Stimulated activated CD8-positive, alpha-beta memory T cell treated with anti-CD3 and anti-CD28 coated beads, Interleukin-7, amount 100 ng/mL, for 48 hours (primary cell): ENCODE measurements around the gene ADAMTSL2.

Experiments used
- DNase-seq, 2 donors: peaks; one replicate each; pipeline ENCODE4 v3.0.0-alpha.2; 2020; ENCODE audit warnings: low read depth in 1 of 2; ENCODE audit errors: extremely low read depth in 1 of 2

ADAMTSL2 gene

GRCh38 chr9:133534346-133535291 lies at the start of gene ADAMTSL2:
Gene ADAMTSL2, plus strand, starts transcription at chr9:133534704. Its CDS starts 2,009 bp downstream, at chr9:133536713.
- no peak for DNase-seq

GRCh38 chr9:133485531-133486260 lies 48.8 kb upstream of the ADAMTSL2 start:
- no peak for DNase-seq

- DNase-seq = no peak
Observed at GRCh38 chr9:133487331-133487725, 47.2 kb upstream of the ADAMTSL2 start.

GRCh38 chr9:133488686-133489252 lies 45.7 kb upstream of the ADAMTSL2 start:
- no peak for DNase-seq

- DNase-seq = no peak
Observed at GRCh38 chr9:133489253-133490190, 45.0 kb upstream of the ADAMTSL2 start.

DNA sequence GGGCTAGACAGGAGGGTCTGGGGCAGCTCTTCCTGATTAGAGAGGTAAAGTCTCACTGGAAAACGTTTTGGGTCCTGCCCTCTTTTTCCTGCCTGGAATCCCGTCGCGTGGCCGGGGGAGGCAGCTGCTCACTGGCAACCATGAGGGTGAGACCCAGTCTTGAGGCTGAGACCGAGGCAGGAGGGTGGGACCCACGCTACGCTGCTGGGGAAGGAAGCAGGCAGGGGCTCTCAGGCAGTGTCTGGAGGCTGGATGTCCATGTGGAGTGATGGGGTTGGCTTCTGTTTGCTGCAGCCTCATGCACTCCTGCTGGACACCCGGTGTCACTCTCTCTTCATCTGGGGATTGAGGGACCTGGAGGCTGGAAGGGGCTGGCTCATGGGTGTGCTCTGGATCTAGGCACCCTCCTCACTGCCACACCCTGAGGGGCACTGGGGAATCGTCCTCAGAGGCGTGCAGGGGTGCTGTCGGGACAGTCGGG lies 44.3 kb upstream of the ADAMTSL2 start:
- DNase-seq = no peak

GRCh38 chr9:133490865-133491655 lies 43.4 kb upstream of the ADAMTSL2 start:
- no peak for DNase-seq

DNA sequence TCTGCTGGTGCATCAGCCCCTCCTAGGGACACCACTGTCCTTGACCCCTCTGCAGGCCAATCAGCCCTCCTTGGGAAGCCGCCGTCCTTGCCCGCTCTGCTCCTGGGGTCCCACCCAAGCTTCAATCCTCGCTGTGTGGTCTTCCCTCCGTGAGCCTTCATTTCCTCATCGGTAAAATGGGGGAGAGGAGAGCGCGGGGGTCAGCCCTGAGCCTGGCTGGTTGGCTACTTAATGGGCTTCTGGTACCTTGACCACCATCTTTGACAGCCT lies 42.9 kb upstream of the ADAMTSL2 start:
- DNase-seq = no peak

DNA sequence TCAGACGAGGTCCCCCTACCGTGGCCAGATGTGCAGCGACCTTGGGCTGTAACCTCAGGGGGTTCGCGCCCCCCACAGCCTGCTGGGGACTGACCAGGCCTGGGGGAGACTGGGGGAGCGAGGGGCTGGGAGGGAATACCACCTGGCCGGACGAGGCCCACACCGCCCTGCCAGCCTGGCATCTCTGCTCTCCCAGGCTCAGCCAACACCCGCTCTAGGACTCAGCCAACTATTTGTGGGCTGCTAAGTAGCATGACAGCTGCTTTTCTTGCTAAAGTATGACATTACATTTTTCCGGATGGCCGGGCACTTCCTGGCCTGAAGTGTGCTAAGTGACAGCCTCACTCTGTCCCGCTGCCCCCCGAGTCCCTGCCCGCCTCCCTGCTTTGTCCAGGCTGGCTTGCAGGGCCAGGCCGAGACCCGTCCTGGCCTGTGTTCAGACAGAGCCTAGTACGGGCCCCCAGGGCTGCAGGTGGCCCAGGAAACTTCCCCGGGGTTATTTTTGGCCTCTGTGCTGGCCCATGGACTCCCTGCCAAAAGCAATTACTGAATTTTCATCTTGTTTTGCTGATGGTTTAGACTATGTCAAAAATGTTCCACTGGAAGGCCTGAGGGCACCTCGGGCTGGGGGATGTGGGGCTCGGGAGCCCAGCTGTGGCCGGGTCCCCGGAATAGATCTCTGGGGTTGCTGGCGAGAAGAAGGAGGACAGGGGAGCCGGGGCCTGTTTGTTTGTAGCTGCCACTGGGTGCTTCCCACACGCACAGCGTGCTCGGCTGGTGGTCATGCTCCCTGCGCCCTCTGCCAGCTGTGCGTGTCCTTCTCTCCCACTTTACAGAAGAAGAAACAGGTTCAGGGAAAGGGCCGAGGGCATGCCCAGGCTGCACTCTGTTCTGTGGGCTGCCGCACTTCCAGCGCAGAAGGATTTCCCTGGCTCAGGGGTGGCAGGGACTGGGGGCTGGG lies 42.2 kb upstream of the ADAMTSL2 start:
- DNase-seq = no peak

- no peak for DNase-seq
Observed at GRCh38 chr9:133493428-133493827, 41.1 kb upstream of the ADAMTSL2 start.

DNA sequence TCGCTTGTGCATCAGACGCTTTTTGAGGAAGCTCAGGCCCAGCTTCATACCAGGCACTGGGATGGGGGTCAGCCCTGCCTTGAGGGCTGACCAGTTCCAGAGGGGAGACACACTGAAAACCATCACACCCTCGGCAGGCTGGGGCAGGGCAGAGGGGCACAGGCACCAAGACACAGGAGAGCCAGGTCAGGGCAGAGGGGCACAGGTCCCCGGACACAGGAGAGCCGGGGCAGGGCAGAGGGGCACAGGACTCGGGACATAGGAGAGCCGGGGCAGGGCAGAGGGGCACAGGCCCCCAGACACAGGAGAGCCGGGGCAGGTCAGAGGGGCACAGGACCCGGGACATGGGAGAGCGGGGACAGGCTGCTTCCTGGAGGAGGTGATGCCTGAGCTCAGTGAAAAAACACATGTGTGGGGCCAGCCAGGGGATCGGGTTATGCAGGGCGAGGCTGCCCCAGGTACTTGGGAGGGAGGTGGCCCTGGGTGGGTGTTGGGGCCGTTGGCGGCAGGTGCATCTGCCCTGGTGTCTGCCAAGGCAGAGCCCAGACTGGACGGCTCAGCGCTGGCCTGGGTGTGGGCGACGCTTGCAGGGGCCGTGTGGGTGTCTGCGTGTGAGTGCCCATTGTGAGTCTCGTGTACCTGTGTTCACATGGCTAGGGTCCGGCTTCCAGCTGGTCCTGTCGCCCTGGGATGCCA lies 40.5 kb upstream of the ADAMTSL2 start:
- no peak for DNase-seq

DNA sequence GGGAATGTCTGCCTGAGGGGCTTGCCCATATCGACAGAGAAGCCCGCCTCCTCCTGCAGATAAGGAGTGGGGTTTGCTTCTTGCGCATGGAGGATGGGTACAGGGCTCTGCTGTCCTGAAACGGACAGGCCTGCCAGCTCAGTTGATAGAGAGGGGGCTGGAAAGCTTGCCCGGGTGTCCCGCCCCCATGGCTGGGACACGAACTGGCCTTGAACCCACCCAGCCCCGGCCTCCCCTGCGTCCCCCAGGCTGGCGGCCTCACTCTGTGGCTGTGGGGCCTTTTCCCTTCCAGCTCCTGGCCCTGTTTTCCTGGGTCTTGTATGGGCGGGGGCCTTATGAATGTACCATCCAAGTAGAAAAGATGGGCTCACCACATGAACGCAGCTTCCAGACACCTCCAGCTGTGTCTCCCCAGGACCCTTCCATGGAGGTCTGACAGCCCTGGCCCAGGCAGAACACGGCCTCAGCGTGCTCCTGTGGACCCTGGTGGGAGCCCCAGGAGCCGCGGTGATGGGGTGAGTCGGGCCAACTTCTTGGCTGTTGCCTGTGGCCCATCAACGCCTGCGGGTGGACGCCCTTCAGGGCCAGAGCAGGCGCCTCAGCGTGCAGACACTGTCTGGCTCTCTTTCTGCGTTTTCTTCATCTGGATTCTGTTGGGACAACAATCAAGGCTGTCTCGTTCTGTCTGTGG lies 39.7 kb upstream of the ADAMTSL2 start:
- no peak for DNase-seq

GRCh38 chr9:133495327-133496293 lies 38.9 kb upstream of the ADAMTSL2 start:
- no peak for DNase-seq

GRCh38 chr9:133496861-133497842 lies 37.4 kb upstream of the ADAMTSL2 start:
- DNase-seq = no peak
